NOMO-1 (cell line): ENCODE measurements around the gene FOLR2.
"Not testable (repeated sequence)": the region's sequence is repeated elsewhere in the genome, so short reads cannot be mapped to it uniquely, and the experiment has no call there.

ENCODE experiments used
- DNase-seq, 2 experiments: peaks; one replicate each; lab custom pipeline; 2025; ENCODE audit not compliant: unreplicated experiment in 2 of 2; lab: John Stamatoyannopoulos, UW

The FOLR2 gene

DNA sequence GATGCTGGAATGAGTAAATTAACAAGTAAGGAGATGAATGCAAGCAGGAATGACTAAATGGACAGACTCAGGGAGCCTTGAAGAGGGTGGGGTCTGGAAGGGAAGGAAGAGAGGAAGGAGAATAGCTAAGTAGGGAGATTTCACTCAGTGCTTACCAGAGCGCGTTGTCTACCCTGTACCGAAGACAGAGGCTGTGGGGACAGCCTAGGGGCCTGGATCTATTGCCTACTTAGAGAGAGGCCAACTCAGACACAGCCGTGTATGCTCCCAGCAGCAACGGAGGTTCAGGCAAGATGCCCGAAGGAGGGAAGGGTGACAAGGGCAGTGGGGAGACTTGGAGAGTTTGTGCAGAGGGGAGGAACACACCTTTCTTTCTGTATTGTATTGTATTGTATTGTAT lies at the start of gene FOLR2:
Gene FOLR2, plus strand, starts transcription at position 157 of the 400 bp plus-strand sequence. CDS start 1,791 bp downstream, outside the sequence.
- DNase-seq, result no peak

DNA sequence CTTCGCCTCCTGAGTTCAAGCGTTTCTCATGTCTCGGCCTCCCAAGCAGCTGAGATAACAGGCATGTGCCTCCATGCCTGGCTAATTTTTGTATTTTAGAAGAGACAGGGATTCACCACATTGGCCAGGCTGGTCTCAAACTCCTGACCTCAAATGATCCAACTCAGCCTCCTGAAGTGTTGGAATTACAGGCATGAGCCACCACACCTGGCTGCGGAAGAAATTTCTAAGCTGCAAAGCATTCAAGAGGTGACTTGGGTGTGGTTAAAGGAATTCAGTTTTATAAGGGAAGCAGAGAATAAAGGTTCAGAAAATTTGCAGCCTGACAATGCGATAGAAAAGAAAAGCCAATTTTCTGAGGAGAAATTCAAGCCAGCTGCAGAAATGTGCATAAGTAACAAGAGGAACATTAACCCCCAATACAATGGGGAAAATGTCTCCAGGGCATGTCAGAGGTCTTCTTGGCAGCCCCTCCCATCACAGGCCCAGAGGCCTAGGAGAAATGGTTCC lies 47.5 kb upstream of the FOLR2 start:
- DNase-seq, result not testable (repeated sequence)

DNA sequence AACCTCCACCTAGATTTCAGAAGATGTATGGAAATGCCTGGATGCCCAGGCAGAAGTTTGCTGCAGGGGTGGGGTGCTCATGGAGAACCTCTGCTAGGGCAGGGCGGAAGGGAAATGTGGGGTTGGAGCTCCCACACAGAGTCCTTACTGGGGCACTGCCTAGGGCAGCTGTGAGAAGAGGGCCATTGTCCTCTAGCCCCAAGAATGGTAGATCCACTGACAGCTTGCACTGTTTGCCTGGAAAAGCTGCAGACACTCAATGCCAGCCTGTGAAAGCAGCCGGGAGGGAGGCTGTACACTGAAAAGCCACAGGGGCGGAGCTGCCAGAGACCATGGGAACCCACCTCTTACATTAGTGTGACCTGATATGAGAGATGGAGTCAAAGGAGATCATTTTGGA lies 46.8 kb upstream of the FOLR2 start:
- not testable (repeated sequence) for DNase-seq

DNA sequence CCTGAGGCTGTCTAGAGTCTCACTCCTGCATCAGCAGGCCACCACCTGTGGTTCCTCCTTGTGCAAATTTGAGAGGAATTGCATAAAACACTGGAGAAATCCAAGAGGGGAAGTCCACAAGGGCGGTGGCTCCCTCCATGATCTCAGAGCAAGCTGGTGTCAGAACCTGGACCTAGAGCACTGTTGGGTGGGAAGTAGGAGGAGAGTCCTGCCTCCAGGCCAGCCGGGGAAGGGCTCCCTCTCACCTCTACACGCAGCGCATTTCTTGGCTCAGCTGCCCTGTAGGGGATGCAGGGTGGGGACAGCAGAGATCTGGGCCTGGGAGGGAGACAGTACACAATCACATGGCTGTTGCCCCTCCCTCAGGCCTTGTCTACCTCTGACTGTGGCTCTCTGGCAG lies 44.6 kb upstream of the FOLR2 start:
- not testable (repeated sequence) for DNase-seq

DNA sequence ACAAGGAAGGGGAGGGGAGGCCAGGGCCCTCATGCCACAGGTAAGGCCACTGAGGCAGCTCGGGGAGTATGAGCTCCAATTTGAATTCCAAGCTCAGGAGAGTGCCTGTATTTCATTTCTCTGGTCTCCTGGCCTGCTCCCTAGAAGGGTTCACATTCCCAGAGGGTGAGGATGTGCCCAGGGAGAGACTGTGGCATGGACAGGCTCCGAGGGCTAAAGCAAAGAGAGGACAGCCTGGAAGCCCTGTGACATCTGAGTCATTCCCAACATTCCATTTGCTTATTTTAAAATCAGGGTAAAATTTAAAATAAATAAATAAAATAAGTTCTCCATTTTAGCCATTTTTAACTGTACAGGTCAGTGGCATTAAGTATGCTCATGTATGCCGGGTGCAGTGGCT lies 43.3 kb upstream of the FOLR2 start:
- DNase-seq, result no peak

DNA sequence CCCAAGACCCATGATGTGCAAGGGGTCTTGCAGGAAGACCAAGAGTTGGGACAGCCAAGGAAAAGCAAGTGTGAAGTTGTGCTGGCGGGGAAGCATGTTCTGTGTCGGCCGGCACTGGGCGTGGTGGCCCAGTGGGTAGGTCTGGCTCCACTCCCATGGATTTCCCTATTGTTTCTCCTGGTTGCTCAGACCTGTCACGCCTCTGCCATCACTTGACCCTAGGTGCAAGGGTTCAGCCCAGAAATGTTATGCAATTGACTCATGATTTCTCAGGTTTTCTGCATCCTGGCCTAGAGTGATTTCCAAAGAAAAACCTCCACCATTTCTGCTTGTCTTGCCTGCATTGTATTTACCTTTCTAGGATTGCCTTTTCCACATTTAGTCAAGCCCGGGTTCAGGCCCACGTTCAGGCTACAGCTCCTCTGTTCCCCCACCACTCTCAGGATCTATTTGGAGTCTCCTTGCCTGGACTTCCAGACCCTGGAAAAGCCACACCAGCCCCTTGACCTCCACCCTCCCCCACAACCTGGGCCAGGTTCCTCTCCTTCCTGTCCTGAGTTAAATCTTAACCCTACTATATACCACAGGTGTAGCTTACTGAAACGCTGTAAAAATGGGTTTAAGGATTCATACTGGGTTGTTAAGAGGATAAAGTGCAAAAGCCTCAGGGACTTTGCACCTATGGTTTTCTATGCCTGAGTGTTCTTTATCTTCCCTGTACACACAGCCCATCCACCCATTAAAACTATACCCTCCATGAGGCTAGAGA lies 42.1 kb upstream of the FOLR2 start:
- DNase-seq, result no peak

DNA sequence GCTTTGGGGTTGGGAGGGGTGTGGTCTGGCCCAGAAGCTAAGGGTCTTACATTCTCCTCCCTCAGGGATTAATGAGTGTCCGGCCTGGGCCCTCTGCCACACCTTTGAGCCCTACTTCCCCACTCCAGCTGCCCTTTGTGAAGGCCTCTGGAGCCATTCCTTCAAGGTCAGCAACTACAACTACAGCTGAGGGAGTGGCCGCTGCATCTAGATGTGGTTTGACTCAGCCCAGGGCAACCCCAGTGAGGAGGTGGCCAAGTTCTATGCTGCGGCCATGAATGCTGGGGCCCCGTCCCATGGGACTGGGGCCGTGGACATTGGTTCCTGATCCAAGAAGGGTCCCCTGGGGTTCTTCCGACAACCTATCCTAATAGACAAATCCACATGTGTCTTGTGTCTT lies 38.9 kb upstream of the FOLR2 start:
- no peak for DNase-seq

DNA sequence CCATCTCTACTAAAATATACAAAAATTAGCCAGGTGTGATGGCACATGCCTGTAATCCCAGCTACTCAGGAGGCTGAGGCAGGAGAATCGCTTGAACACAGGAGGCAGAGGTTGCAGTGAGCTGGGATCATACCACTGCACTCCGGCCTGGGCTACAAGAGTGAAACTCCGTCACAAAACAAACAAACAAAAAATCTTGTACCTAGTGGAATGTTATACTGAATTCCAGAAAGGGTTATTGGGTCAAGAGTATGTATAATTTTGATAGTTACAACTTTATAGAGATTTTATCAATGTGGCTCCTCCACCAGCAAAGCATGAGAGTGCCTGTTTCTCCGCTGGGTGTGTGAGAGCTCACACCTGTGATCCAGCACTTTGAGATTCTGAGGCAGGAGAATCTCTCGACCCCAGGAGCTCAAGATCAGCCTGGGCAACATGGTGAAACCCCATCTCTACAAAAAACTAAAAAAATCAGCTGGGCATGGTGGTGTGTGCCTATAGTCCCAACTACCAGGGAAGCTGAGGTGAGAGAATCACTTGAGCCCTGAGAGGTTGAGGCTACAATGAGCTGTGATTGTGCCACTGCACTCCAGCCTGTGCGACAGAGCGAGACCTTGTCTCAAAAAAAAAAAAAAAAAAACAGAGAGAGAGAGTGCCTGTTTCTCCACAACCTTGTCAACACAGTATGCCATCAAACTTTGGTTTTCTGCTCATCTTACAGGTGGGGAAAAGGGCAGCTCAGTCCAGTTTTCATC lies 37.4 kb upstream of the FOLR2 start:
- no peak for DNase-seq

DNA sequence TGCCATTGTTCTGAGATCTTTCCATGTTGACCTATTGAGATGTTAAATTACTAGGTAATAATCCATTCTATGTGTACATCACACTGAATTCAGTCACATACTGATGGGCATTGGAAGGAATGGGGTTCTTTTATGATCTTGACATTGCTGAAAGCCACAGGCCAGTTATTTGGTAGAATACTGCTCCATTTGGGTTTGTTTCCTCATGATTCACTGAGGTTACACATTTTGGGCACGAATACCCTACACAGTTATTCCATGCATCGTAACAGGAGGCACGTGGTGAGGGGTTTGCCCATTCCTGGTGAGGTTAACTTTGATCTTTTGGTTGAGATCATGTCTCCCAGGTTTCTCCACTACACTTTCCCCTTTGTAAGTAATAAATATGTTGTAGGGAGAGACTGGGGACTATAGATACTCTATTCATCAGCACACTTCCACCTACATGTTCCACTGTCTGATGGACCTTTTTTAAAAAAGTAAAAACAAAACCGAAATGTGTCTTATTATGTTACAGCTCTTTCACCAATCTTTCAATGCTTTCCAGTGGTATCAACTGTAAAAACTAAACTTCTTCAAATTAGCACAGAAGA lies 36.7 kb upstream of the FOLR2 start:
- no peak for DNase-seq

DNA sequence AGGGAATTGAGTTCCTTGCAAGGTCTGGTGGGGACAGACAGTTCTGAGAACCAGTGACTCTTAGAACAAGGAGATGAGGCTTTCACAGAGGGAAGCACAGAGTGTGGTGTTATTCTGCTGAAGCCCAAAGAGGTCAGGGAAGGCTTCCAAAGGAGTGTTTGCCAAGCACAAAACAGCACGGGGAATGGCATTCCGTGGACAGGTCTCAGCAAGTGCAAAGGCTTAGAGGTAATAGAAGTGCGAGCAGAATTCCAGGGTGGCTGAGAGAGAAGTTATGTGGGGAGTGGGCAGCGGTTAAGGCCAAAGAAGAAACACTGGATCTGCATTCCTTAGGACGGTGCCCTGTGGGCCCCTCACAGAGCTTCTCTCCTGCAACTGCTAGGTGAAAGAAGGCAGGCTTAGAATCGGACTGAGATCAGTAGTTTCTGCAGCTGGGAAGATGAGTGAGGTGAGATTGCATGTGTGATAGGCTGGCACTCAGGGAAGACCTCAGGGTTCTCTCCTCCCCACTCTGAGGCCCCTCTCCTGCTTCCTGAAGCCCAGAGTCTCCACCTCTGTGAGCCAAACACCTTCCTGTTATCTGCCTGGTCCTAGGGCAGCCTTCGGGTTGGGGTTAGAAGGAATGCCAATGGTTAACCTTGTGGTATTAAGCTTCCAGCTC lies 35.6 kb upstream of the FOLR2 start:
- not testable (repeated sequence) for DNase-seq

DNA sequence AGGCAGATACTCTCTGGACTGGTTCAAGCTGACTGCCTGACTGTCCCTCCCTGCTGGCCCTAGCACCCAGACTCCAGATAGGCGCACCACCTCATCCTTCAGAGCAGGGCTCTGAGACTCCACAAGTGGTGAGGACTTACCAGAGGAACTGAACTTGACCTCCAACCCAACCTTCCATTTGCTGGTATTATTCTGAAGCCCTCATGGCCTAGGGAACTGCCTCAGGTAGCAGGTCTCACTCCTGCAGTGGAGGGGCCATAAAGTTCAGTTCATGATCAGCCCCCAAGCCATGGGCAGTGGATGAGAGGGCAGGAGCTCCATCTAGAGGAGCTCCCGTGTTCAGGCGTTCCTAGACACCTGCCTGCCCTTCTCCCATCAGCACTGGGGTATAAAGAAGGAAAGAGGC lies 35.0 kb upstream of the FOLR2 start:
- not testable (repeated sequence) for DNase-seq

DNA sequence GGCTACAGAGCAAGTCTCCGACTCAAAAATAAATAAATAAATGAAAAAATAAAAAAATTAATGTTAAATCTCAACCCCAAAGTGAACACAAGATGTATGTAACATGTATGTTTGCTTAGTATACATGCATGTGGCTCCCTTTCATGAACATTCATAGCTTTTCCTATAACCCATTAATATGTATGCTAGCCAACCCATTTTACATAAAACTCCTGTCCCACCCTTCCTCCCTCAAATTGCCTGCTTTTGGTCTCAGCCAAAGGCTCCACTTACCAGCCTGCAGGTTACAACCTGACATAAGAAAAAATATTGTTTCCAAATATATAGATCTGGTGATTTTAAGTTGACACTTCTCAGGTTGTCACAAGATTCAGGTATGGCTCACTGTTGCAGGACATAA lies 28.3 kb upstream of the FOLR2 start:
- no peak for DNase-seq

DNA sequence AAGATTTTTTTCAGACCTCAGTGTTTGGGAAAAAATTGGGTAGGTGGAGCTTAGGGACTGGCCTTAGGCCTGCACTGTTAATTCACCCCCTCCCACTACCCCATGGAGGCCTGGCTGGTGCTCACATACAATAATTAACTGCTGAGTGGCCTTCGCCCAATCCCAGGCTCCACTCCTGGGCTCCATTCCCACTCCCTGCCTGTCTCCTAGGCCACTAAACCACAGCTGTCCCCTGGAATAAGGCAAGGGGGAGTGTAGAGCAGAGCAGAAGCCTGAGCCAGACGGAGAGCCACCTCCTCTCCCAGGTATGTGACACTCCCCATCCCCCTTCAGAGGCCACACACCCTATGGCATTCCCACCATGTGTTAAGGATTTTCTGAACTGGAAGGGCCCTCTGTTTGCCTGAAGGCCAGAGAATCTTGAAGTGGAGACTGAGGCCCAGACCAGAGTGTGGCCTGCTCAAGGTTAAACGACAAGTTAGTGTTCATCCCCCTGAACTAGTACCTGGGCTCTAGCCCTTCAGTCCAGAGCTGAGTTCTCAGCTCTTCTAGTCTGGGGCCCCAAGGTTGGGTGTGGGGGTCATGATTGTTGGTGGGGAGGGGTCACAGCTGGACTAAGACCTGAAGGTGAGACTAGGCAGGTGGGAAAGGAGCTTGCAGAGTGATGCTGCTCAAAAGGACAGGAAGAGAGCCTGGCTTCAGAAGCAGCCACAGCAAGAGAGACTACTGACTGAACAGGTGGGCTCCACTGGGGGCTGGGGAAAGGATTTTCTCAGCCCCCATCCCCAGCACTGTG lies 26.9 kb upstream of the FOLR2 start:
- no peak for DNase-seq

DNA sequence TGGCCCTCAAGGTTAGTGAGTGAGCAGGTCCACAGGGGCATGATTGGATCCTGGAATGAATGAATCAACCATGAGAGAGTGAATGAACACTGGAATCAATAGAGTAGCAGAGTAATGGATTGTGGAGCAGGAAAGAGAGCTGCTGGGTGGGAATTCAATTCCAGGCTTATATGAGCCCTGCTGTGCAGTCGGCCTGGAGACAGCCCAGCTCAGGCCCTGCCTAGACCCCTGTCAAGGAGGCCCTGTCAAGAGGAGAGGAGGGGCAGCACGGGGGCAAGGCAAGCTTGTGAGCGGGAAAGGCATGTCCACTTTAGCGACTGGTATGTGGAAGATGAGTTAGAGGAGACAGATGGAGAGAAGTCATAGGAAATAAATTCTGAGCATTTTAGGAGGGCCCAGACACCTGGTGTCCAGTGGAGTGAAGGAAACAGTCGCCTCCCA lies 25.9 kb upstream of the FOLR2 start:
- no peak for DNase-seq

DNA sequence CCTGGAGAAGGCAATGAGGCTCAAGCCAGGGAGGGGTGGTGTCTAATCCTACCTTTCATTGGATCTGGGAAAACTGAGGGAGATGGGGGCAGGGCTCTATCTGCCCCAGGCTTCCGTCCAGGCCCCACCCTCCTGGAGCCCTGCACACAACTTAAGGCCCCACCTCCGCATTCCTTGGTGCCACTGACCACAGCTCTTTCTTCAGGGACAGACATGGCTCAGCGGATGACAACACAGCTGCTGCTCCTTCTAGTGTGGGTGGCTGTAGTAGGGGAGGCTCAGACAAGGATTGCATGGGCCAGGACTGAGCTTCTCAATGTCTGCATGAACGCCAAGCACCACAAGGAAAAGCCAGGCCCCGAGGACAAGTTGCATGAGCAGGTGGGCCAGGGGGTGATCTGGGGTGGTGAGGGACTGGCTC lies 24.6 kb upstream of the FOLR2 start, which contains the start of gene FOLR1:
Gene FOLR1, plus strand, starts transcription at position 180 of the 421 bp plus-strand sequence. Its CDS starts 34 bp downstream, at position 214.
- DNase-seq, result no peak

DNA sequence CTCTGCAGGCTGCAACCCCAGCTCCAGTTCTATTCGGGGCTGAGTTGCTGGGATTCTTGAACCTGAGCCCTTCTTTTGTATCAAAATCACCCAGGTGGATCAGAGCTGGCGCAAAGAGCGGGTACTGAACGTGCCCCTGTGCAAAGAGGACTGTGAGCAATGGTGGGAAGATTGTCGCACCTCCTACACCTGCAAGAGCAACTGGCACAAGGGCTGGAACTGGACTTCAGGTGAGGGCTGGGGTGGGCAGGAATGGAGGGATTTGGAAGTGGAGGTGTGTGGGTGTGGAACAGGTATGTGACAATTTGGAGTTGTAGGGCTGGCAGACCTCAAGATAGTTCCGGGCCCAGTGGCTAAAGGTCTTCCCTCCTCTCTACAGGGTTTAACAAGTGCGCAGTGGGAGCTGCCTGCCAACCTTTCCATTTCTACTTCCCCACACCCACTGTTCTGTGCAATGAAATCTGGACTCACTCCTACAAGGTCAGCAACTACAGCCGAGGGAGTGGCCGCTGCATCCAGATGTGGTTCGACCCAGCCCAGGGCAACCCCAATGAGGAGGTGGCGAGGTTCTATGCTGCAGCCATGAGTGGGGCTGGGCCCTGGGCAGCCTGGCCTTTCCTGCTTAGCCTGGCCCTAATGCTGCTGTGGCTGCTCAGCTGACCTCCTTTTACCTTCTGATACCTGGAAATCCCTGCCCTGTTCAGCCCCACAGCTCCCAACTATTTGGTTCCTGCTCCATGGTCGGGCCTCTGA lies 20.9 kb upstream of the FOLR2 start:
- no peak for DNase-seq

DNA sequence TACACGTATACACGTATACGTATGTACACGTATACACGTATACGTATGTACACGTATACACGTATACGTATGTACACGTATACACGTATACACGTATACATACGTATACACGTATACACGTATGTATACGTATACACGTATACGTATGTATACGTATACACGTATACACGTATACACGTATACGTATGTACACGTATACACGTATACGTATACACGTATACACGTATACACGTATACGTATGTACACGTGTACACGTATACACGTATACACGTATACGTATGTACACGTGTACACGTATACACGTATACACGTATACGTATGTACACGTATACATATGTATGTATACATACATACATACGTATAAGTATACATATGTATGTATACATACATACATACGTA lies 15.1 kb upstream of the FOLR2 start:
- not testable (repeated sequence) for DNase-seq

DNA sequence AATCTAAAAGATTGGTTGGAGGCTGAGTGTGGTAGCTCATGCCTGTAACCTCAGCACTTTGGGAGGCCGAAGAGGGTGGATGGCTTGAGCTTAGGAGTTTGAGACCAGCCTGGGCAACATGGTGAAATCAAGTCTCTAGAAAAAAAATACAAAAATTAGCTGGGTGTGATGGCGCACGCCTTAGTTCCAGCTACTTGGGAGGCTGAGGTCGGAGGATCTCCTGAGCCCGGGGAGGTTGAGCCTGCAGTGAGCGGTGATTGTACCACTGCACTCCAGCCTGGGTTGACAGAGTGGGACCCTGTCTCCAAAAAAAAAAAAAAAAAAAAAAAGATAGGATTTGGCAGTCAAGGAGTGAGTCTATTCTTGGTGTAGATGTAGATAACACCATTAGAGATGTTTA lies 14.0 kb upstream of the FOLR2 start:
- no peak for DNase-seq

DNA sequence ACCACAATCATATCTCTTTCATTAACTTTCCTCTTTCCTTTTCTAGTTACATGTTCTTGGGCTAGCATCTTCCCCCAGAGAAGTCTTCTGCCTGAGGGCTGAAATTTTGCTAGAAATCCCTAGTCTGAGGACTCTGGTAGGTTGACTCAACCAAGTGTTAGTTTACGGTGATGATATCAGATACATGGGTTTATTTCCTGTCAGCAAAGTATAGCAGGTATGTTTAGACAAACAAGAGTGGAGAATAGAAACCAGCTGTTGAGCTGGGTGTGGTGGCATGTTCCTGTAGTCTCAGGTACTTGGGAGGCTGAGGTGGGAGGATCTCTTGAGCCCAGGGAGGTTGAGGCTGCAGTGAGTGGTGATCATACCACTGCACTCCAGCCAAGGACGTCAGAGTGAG lies 13.4 kb upstream of the FOLR2 start:
- no peak for DNase-seq
